MM.1S (cell line): ENCODE results near the gene PLSCR3.

Source experiments
- DNase-seq: peaks from one replicate; pipeline ENCODE4 v3.0.0-alpha.2; 2015
- H2AFZ ChIP-seq: fragments of 300-600 bp; sonication (generic); 2 replicates; pipeline ENCODE4 v1.6.0; 2016; ENCODE audit warnings: antibody characterized with exemption, low read length
- H3F3A ChIP-seq: fragments of 300-600 bp; sonication (generic); 2 replicates; pipeline ENCODE4 v1.6.1; 2016; ENCODE audit warnings: mild to moderate bottlenecking, antibody characterized with exemption, low read length, moderate library complexity, mixed read lengths; ENCODE audit not compliant: insufficient read depth
- H3K27ac ChIP-seq: fragments of 300-600 bp; sonication (generic); 2 replicates; pipeline ENCODE4 v1.5.1; 2016; ENCODE audit warnings: mild to moderate bottlenecking, low read length
- H3K27me3 ChIP-seq: fragments of 300-600 bp; sonication (generic); replicated peaks from 2 replicates; pipeline ENCODE4 v1.6.0; 2016; ENCODE audit warnings: low read length; ENCODE audit not compliant: insufficient read depth
- H3K36me3 ChIP-seq: fragments of 300-600 bp; sonication (generic); replicated peaks from 2 replicates; pipeline ENCODE4 v1.6.1; 2016; ENCODE audit warnings: mild to moderate bottlenecking, low read length, mixed read lengths; ENCODE audit not compliant: insufficient read depth
- H3K4me1 ChIP-seq: fragments of 300-600 bp; sonication (generic); 2 replicates; pipeline ENCODE4 v1.6.1; 2016; ENCODE audit warnings: low read length, mixed read lengths
- H3K4me2 ChIP-seq: fragments of 300-600 bp; sonication (generic); 2 replicates; pipeline ENCODE4 v1.6.0; 2016; ENCODE audit warnings: low read depth, low read length
- H3K4me3 ChIP-seq: fragments of 300-600 bp; sonication (generic); 2 replicates; pipeline ENCODE4 v1.5.1; 2016; ENCODE audit warnings: low read length, mixed read lengths
- H3K79me2 ChIP-seq: fragments of 300-600 bp; sonication (generic); 2 replicates; pipeline ENCODE4 v1.6.1; 2016; ENCODE audit warnings: mixed run types, low read length, mixed read lengths
- H3K9ac ChIP-seq: fragments of 300-600 bp; sonication (generic); 2 replicates; pipeline ENCODE4 v1.6.1; 2016; ENCODE audit warnings: low read length, mixed read lengths
- H3K9me2 ChIP-seq: fragments of 300-600 bp; sonication (generic); replicated peaks from 2 replicates; pipeline ENCODE4 v1.6.1; 2016; ENCODE audit warnings: mild to moderate bottlenecking, low read length, mixed read lengths; ENCODE audit not compliant: insufficient read depth
- H3K9me3 ChIP-seq: fragments of 300-600 bp; sonication (generic); replicated peaks from 2 replicates; pipeline ENCODE4 v1.6.1; 2016; ENCODE audit warnings: mild to moderate bottlenecking, low read length, mixed read lengths; ENCODE audit not compliant: insufficient read depth
- H4K20me1 ChIP-seq: fragments of 300-600 bp; sonication (generic); 2 replicates; pipeline ENCODE4 v1.6.1; 2016; ENCODE audit warnings: mild to moderate bottlenecking, low read length, moderate library complexity, mixed read lengths; ENCODE audit not compliant: insufficient read depth
- EZH2 ChIP-seq: fragments of 300-600 bp; sonication (generic); optimal IDR thresholded peaks from 2 replicates; pipeline ENCODE3; 2017; ENCODE audit warnings: low read depth, mild to moderate bottlenecking, antibody characterized with exemption, low read length, mixed read lengths
- EZH2phosphoT487 ChIP-seq: fragments of 300-600 bp; sonication (generic); IDR thresholded peaks from 2 replicates; pipeline ENCODE4 v1.6.1; 2018; ENCODE audit warnings: antibody characterized with exemption, low read length
- TF ChIP-seq, protein P1 (sequence below): fragments of 300-600 bp; sonication (generic); IDR thresholded peaks from 2 replicates; pipeline ENCODE4 v1.5.1; 2016; ENCODE audit warnings: antibody characterized with exemption, low read length, mixed read lengths

The PLSCR3 gene

GRCh38 chr17:7404737-7405349, 10.5 kb upstream of the PLSCR3 start:
- peak overlapping the region; percentile 72 for H2AFZ ChIP-seq
- H3K36me3 ChIP-seq, result no peaks in the 10 kb centered on the region
- H3K4me3 ChIP-seq, result peak overlapping the region; percentile 69
- H3K27me3 ChIP-seq, result peaks cover 36% of the 10 kb centered on the region
- no peaks in the 10 kb centered on the region for H4K20me1 ChIP-seq
- TF ChIP-seq, protein P1, sequence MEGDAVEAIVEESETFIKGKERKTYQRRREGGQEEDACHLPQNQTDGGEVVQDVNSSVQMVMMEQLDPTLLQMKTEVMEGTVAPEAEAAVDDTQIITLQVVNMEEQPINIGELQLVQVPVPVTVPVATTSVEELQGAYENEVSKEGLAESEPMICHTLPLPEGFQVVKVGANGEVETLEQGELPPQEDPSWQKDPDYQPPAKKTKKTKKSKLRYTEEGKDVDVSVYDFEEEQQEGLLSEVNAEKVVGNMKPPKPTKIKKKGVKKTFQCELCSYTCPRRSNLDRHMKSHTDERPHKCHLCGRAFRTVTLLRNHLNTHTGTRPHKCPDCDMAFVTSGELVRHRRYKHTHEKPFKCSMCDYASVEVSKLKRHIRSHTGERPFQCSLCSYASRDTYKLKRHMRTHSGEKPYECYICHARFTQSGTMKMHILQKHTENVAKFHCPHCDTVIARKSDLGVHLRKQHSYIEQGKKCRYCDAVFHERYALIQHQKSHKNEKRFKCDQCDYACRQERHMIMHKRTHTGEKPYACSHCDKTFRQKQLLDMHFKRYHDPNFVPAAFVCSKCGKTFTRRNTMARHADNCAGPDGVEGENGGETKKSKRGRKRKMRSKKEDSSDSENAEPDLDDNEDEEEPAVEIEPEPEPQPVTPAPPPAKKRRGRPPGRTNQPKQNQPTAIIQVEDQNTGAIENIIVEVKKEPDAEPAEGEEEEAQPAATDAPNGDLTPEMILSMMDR, result no peak
- no peak for TF ChIP-seq EZH2
- H3K9ac ChIP-seq, result peak overlapping the region; percentile 52; the same call in 1 of the 2 replicates
- no peak overlapping the region for H3K27ac ChIP-seq
- H3K4me2 ChIP-seq, result peak overlapping the region; percentile 86
- no peaks in the 10 kb centered on the region; the same call in 1 of the 2 replicates for H3K79me2 ChIP-seq
- H3K9me3 ChIP-seq, result no peaks in the 10 kb centered on the region
- no peaks in the 10 kb centered on the region for H3F3A ChIP-seq
- peaks cover 4% of the 10 kb centered on the region; the same call in 1 of the 2 replicates for H3K4me1 ChIP-seq
- no peaks in the 10 kb centered on the region for H3K9me2 ChIP-seq
- DNase-seq, result no peak

- no peaks in the 10 kb centered on the region for H3K9me2 ChIP-seq
- peak within 1 kb of the TSS; percentile 55; the same call in 1 of the 2 replicates for H3K27ac ChIP-seq
- H2AFZ ChIP-seq, result peak within 1 kb of the TSS; percentile 81
- TF ChIP-seq EZH2, result no peak
- no peak for TF ChIP-seq EZH2phosphoT487
- TF ChIP-seq, protein P1, result no peak
- no peaks in the 10 kb centered on the region for H4K20me1 ChIP-seq
- peak within 1 kb of the TSS; percentile 86 for H3K4me2 ChIP-seq
- DNase-seq, result peak; percentile 99
- H3K36me3 ChIP-seq, result no peaks in the 10 kb centered on the region
- no peaks in the 10 kb centered on the region for H3F3A ChIP-seq
- H3K27me3 ChIP-seq, result peaks cover 31% of the 10 kb centered on the region
- H3K9ac ChIP-seq, result peak within 1 kb of the TSS; percentile 64
- peaks cover 4% of the 10 kb centered on the region; the same call in 1 of the 2 replicates for H3K4me1 ChIP-seq
- H3K9me3 ChIP-seq, result no peaks in the 10 kb centered on the region
- peak within 1 kb of the TSS; percentile 76 for H3K4me3 ChIP-seq
- H3K79me2 ChIP-seq, result no peaks in the 10 kb centered on the region; the same call in 1 of the 2 replicates
Observed at GRCh38 chr17:7403977-7404736, 9.8 kb upstream of the PLSCR3 start, which contains the start of gene TMEM256. Gene TMEM256 (minus strand): TSS chr17:7404097. CDS start chr17:7404084, 13 bp downstream.

GRCh38 chr17:7403727-7403976, 9.3 kb upstream of the PLSCR3 start:
- H2AFZ ChIP-seq, result peak overlapping the region; percentile 81
- TF ChIP-seq EZH2, result no peak
- TF ChIP-seq, protein P1, result no peak
- no peak for TF ChIP-seq EZH2phosphoT487
- H3K9me2 ChIP-seq, result no peaks in the 10 kb centered on the region
- peaks cover 4% of the 10 kb centered on the region; the same call in 1 of the 2 replicates for H3K4me1 ChIP-seq
- peaks cover 26% of the 10 kb centered on the region for H3K27me3 ChIP-seq
- peak overlapping the region; percentile 61 for H3K4me2 ChIP-seq
- no peaks in the 10 kb centered on the region; the same call in 1 of the 2 replicates for H3K79me2 ChIP-seq
- H3K27ac ChIP-seq, result no peak overlapping the region
- H3K9ac ChIP-seq, result peak overlapping the region; percentile 64
- H3K36me3 ChIP-seq, result no peaks in the 10 kb centered on the region
- H3K9me3 ChIP-seq, result no peaks in the 10 kb centered on the region
- H4K20me1 ChIP-seq, result no peaks in the 10 kb centered on the region
- H3F3A ChIP-seq, result no peaks in the 10 kb centered on the region
- peak overlapping the region; percentile 76 for H3K4me3 ChIP-seq
- no peak for DNase-seq
